Measurements from ENCODE around the gene PCDHGA4. TPM values are rescaled to one million over a fixed set of nuclear protein-coding genes. Genes with fewer than 3 reads are reported as not detected.
"Not testable (repeated sequence)": the region's sequence is repeated elsewhere in the genome, so short reads cannot be mapped to it uniquely, and the experiment has no call there.

Gene PCDHGA4
- total and polyA plus RNA-seq, 8 donors: 0.08 to 9.3 (median 2.0) TPM; not detected in 2

DNA sequence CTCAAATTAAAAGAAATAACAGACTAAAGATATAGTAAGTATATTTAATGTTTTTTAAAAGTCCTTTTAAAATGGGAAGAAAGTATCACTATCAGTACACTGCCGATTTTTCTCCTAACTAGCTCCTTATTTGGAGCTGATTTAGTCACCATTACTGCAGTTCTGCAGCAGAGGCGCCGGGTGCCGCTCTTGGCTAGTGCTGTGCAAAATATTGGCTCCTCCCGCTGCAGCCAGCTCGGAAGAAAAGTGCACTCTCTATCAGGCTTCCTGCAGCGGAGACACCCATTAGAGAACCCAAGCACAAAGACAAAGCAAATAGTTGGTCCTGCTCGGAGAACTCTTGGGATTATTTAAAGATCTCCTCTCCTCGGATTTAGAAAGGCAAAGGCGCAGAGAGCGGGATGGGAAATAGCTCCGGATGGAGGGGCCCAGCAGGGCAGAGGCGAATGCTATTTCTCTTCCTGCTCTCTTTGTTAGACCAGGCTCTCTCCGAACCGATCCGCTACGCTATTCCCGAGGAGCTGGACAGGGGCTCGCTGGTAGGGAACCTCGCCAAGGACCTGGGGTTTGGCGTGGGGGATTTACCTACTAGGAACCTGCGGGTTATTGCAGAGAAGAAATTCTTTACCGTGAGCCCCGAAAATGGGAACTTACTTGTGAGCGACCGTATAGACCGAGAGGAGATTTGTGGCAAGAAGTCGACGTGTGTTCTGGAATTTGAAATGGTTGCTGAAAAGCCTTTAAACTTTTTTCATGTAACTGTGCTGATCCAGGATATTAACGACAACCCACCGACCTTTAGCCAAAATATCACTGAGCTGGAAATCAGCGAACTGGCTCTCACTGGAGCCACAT, 15.4 kb downstream of the PCDHGA4 start, which contains the start of gene PCDHGB3:
TSS of gene PCDHGB3 (plus strand) at position 249 of the 855 bp plus-strand sequence. CDS start at position 402, 153 bp downstream.
- TF ChIP-seq POLR2A (IDR thresholded peaks at IDR 0.05): no peak
- no peak for TF ChIP-seq CTCF (IDR thresholded peaks at IDR 0.05)
- H3K27ac ChIP-seq: no peak within 1 kb of the TSS
- H3K4me1 ChIP-seq: no peaks in the 10 kb centered on the region
- intact Hi-C loops (cut with DNase I; ENCODE audit: low total_unique reads): no loop called here
- peaks cover 0 to 72% (median 38%) of the 10 kb centered on the region in 3 donors for H3K27me3 ChIP-seq
- DNase-seq: peak in 1 of 2 donors; percentile 52
- peaks cover 0 to 11% (median 0%) of the 10 kb centered on the region in 4 donors for H3K36me3 ChIP-seq
- 17 to 21% (median 18%) methylated on average over 30 to 32 of the region's 32 CpGs for WGBS, 5 donors
- H3K4me3 ChIP-seq: peak within 1 kb of the TSS in 3 of 4 donors; percentile 20 to 30 (median 26)
- H3K9me3 ChIP-seq: peaks cover 61 to 100% (median 86%) of the 10 kb centered on the region in 4 donors

DNA sequence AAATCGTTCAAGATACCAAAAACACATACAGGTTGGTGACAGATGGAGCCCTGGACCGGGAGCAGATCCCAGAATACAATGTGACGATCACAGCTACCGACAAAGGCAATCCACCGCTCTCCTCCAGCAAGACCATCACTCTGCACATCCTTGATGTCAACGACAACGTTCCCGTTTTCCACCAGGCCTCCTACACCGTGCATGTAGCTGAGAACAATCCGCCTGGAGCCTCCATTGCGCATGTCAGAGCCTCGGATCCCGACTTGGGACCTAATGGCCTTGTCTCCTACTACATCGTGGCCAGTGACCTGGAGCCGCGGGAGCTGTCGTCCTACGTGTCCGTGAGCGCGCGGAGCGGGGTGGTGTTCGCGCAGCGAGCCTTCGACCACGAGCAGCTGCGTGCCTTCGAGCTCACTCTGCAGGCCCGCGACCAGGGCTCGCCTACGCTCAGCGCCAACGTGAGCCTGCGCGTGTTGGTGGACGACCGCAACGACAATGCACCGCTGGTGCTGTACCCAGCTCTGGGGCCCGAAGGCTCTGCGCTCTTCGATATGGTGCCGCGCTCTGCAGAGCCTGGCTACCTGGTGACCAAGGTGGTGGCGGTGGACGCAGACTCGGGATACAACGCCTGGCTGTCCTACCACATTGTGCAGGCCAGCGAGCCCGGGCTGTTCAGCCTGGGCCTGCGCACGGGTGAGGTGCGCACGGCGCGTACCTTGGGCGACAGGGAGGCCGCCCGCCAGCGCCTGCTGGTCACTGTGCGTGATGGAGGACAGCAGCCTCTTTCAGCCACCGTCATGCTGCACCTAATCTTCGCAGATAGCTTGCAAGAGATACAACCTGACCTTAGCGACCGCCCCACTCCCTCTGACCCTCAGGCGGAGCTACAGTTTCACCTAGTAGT, 17.0 kb downstream of the PCDHGA4 start:
- no peak for TF ChIP-seq POLR2AphosphoS5 (IDR thresholded peaks at IDR 0.05)
- TF ChIP-seq POLR2A (IDR thresholded peaks at IDR 0.05): no peak
- WGBS, 5 donors: 34 to 41% (median 36%) methylated on average over 47 to 69 of the region's 69 CpGs
- no peak for DNase-seq
- Histone ChIP-seq H3K27me3 (peaks cover 0 to 65% (median 27%) of the 10 kb centered on the region in 3 donors), H3K4me1 (no peaks in the 10 kb centered on the region), H3K27ac (no peak overlapping the region), H3K4me3 (no peak overlapping the region), H3K36me3 (peaks cover 0 to 11% (median 0%) of the 10 kb centered on the region in 4 donors), H3K9me3 (peaks cover 57 to 100% (median 85%) of the 10 kb centered on the region in 4 donors)
- intact Hi-C loops (cut with DNase I; ENCODE audit: low total_unique reads): no loop called here

DNA sequence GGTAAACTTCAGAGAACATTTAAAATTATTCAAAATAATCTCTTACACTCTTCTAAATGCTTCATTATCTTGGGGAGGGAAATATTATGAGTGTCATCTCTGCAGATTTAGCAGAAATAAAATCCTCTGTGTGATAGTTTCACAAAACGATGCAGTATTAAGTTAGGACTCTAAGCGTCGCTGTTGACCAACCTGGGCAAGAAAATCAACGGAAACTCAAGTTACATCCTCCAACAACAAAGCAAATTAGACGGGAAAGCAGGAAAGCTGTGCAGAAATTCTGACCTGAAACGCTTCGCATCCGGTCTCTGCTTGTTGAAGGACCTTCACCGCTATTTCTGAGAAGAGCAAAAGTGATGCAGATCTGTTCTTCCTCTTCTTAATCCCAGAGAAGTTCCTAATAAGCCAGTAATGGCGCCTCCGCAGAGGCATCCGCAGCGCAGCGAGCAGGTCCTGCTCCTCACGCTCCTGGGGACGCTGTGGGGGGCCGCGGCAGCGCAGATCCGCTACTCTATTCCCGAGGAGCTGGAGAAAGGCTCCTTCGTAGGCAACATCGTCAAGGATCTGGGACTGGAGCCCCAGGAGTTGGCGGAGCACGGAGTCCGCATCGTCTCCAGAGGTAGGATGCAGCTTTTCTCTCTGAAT, 19.0 kb downstream of the PCDHGA4 start, which contains the start of gene PCDHGA6:
TSS of gene PCDHGA6 (plus strand) at position 219 of the 645 bp plus-strand sequence. CDS start at position 412, 193 bp downstream.
- Histone ChIP-seq H3K27ac (no peak within 1 kb of the TSS), H3K36me3 (peaks cover 0 to 11% (median 0%) of the 10 kb centered on the region in 4 donors), H3K4me3 (peak within 1 kb of the TSS in 2 of 4 donors; percentile 0 to 23), H3K9me3 (peaks cover 54 to 100% (median 89%) of the 10 kb centered on the region in 4 donors), H3K4me1 (no peaks in the 10 kb centered on the region), H3K27me3 (peaks cover 0 to 73% (median 22%) of the 10 kb centered on the region in 3 donors)
- WGBS, 5 donors: 16 to 27% (median 21%) methylated on average over 17 to 27 of the region's 27 CpGs
- peak in 1 of 2 donors; percentile 27 for DNase-seq
- TF ChIP-seq EP300 (IDR thresholded peaks at IDR 0.05): no peak
- no peak for TF ChIP-seq CTCF (IDR thresholded peaks at IDR 0.05)
- no peak for TF ChIP-seq POLR2AphosphoS5 (IDR thresholded peaks at IDR 0.05)
- no peak for TF ChIP-seq POLR2A (IDR thresholded peaks at IDR 0.05)
- intact Hi-C loops (cut with DNase I; ENCODE audit: low total_unique reads): no loop called here

- 53 to 69% (median 56%) methylated on average over 13 to 14 of the region's 14 CpGs for WGBS, 5 donors
- DNase-seq: no peak
- Histone ChIP-seq H3K36me3 (peaks cover 0 to 11% (median 0%) of the 10 kb centered on the region in 4 donors), H3K27ac (no peak overlapping the region), H3K4me1 (no peaks in the 10 kb centered on the region), H3K4me3 (no peak overlapping the region), H3K9me3 (peaks cover 54 to 100% (median 89%) of the 10 kb centered on the region in 4 donors), H3K27me3 (peaks cover 0 to 73% (median 22%) of the 10 kb centered on the region in 3 donors)
- TF ChIP-seq POLR2AphosphoS5 (IDR thresholded peaks at IDR 0.05) (no peak), EP300 (IDR thresholded peaks at IDR 0.05) (no peak), POLR2A (IDR thresholded peaks at IDR 0.05) (no peak), CTCF (IDR thresholded peaks at IDR 0.05) (no peak)
- intact Hi-C loops (cut with DNase I; ENCODE audit: low total_unique reads): no loop called here
Measured at GRCh38 chr5:141374627-141375026, 19.8 kb downstream of the PCDHGA4 start.

DNA sequence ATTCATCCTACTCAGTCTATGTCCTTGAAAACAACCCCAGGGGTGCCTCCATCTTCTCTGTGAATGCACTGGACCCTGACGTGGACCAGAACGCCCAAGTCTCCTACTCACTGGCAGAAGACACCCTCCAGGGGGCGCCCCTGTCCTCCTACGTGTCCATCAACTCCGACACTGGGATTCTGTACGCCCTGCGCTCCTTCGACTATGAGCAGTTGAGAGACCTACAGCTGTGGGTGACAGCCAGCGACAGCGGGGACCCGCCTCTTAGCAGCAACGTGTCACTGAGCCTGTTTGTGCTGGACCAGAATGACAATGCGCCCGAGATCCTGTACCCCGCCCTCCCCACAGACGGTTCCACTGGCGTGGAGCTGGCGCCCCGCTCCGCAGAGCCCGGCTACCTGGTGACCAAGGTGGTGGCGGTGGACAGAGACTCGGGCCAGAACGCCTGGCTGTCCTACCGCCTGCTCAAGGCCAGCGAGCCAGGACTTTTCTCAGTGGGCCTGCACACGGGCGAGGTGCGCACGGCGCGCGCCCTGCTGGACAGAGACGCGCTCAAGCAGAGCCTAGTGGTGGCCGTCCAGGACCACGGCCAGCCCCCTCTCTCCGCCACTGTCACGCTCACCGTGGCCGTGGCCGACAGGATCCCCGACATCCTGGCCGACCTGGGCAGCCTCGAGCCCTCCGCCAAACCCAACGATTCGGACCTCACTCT, 20.8 kb downstream of the PCDHGA4 start:
- intact Hi-C loops (cut with DNase I; ENCODE audit: low total_unique reads); DNase-seq; H3K4me1 ChIP-seq; H3K4me3 ChIP-seq; H3K27ac ChIP-seq: not testable (repeated sequence)
- 37 to 57% (median 46%) methylated on average over 18 to 40 of the region's 48 CpGs for WGBS, 5 donors
- H3K9me3 ChIP-seq: peaks cover 51 to 99% (median 87%) of the 10 kb centered on the region in 4 donors
- H3K36me3 ChIP-seq: peaks cover 0 to 11% (median 0%) of the 10 kb centered on the region in 4 donors
- H3K27me3 ChIP-seq: peaks cover 0 to 67% (median 16%) of the 10 kb centered on the region in 3 donors
